ENCODE data around the gene PCSK5. TPM values are rescaled to one million over a fixed set of nuclear protein-coding genes. Genes with fewer than 3 reads are reported as not detected.

PCSK5 gene
- total RNA-seq, 1 experiment from 2014 or later, result 6.9 TPM

DNA sequence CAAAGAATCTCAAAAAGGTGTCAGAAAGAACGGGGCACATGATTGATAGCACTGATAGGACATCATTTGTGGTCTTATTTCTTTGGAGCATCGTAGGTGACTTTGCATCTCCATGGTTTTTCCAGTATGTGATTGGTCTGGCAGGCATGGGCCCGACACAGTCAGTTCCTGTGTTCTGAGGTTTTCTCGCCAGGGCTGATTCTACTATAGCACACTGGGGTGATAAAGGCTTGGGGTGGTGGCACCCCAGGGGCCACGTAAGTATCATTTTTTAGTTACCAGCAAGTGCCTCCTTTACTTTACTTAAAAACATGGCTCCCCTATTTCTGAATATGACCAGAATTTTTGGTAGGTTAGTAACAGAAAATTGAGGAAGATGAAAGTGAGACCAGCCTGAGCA is 301.0 kb downstream of the PCSK5 start:
- Histone ChIP-seq H3K9me2 (ENCODE audit: insufficient read depth) (no peaks in the 10 kb centered on the region), H3K79me2 (ENCODE audit: insufficient read depth, low read length) (no peaks in the 10 kb centered on the region), H3K9ac (ENCODE audit: low read length) (no peak overlapping the region), H3K27ac (ENCODE audit: low read depth, low read length) (no peak overlapping the region), H3K9me3 (ENCODE audit: control insufficient read depth in 1 of 2, insufficient read depth in 1 of 2, low read depth in 1 of 2, low read length in 2 of 2) (no peaks in the 10 kb centered on the region), H2AFZ (ENCODE audit: low read depth, low read length, poor library complexity, severe bottlenecking) (no peak overlapping the region), H3K4me3 (replicated peaks in 1 of 2; ENCODE audit: low read depth in 1 of 2, low read length in 2 of 2) (no peak overlapping the region), H4K20me1 (ENCODE audit: insufficient read depth) (no peaks in the 10 kb centered on the region), H3K36me3 (ENCODE audit: control insufficient read depth in 1 of 2, insufficient read depth in 2 of 2, low read length in 2 of 2) (no peaks in the 10 kb centered on the region), H3K27me3 (ENCODE audit: insufficient read depth, low read length) (no peaks in the 10 kb centered on the region), H3K4me2 (ENCODE audit: low read length) (no peak overlapping the region), H3K4me1 (ENCODE audit: control insufficient read depth in 1 of 2, insufficient read depth in 2 of 2, low read length in 2 of 2) (no peaks in the 10 kb centered on the region)
- POLR2A ChIA-PET, result no interaction called here
- RAD21 ChIA-PET (ENCODE audit: low non-redundant PET in 1 of 2, low total read pairs in 2 of 2, uncharacterized antibody in 2 of 2, unreplicated experiment in 2 of 2), result no interaction called here
- DNase-seq (ENCODE audit: low read depth, low spot score) (no peak), ATAC-seq (no peak)
- TF ChIP-seq ZBTB33 (IDR thresholded peaks at IDR 0.05; ENCODE audit: extremely low read depth, insufficient replicate concordance, low read length) (no peak), ELF1 (IDR thresholded peaks at IDR 0.05; ENCODE audit: borderline replicate concordance, low read depth) (no peak), SIN3A (IDR thresholded peaks at IDR 0.05; ENCODE audit: low read depth) (no peak), ZNF274 (IDR thresholded peaks at IDR 0.05; ENCODE audit: low read depth, low read length) (no peak), FOSL1 (IDR thresholded peaks at IDR 0.05; ENCODE audit: low read depth) (no peak), POLR2A (IDR thresholded peaks at IDR 0.05; ENCODE audit: borderline replicate concordance, extremely low read depth, insufficient read depth, insufficient read length) (no peak), POLR2AphosphoS5 (IDR thresholded peaks at IDR 0.05; ENCODE audit: low read depth, low read length) (no peak), ZFX (IDR thresholded peaks at IDR 0.05) (no peak), CBX3 (IDR thresholded peaks at IDR 0.05; ENCODE audit: low read depth) (no peak), YY1 (IDR thresholded peaks at IDR 0.05; ENCODE audit: extremely low read depth, insufficient replicate concordance, low read depth, low read length) (no peak), EZH2phosphoT487 (IDR thresholded peaks at IDR 0.05; ENCODE audit: borderline replicate concordance) (no peak), CEBPB (IDR thresholded peaks at IDR 0.05; ENCODE audit: low read depth) (no peak), JUND (IDR thresholded peaks at IDR 0.05) (no peak), SP1 (IDR thresholded peaks at IDR 0.05; ENCODE audit: low read depth) (no peak)
- TF ChIP-seq, protein P1, sequence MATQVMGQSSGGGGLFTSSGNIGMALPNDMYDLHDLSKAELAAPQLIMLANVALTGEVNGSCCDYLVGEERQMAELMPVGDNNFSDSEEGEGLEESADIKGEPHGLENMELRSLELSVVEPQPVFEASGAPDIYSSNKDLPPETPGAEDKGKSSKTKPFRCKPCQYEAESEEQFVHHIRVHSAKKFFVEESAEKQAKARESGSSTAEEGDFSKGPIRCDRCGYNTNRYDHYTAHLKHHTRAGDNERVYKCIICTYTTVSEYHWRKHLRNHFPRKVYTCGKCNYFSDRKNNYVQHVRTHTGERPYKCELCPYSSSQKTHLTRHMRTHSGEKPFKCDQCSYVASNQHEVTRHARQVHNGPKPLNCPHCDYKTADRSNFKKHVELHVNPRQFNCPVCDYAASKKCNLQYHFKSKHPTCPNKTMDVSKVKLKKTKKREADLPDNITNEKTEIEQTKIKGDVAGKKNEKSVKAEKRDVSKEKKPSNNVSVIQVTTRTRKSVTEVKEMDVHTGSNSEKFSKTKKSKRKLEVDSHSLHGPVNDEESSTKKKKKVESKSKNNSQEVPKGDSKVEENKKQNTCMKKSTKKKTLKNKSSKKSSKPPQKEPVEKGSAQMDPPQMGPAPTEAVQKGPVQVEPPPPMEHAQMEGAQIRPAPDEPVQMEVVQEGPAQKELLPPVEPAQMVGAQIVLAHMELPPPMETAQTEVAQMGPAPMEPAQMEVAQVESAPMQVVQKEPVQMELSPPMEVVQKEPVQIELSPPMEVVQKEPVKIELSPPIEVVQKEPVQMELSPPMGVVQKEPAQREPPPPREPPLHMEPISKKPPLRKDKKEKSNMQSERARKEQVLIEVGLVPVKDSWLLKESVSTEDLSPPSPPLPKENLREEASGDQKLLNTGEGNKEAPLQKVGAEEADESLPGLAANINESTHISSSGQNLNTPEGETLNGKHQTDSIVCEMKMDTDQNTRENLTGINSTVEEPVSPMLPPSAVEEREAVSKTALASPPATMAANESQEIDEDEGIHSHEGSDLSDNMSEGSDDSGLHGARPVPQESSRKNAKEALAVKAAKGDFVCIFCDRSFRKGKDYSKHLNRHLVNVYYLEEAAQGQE (IDR thresholded peaks at IDR 0.05; ENCODE audit: low read depth), result no peak
- TF ChIP-seq, protein P2, sequence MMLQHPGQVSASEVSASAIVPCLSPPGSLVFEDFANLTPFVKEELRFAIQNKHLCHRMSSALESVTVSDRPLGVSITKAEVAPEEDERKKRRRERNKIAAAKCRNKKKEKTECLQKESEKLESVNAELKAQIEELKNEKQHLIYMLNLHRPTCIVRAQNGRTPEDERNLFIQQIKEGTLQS (IDR thresholded peaks at IDR 0.05), result no peak
- TF ChIP-seq, protein P3, sequence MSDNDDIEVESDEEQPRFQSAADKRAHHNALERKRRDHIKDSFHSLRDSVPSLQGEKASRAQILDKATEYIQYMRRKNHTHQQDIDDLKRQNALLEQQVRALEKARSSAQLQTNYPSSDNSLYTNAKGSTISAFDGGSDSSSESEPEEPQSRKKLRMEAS (IDR thresholded peaks at IDR 0.05), result no peak
- CTCF ChIA-PET, result no interaction called here
- intact Hi-C loops (cut with micrococcal nuclease), result no loop called here
- BruUV-seq (replicated peaks), result no TSS peak
